Tibial nerve (tissue), 4 donors: ENCODE data around the gene TMEM52B. TPM values are rescaled to one million over a fixed set of nuclear protein-coding genes. Genes with fewer than 3 reads are reported as not detected.
"Not testable (repeated sequence)": the region's sequence is repeated elsewhere in the genome, so short reads cannot be mapped to it uniquely, and the experiment has no call there.

ENCODE experiments used
- DNase-seq, 2 donors: peaks; one replicate each; pipeline ENCODE4 v3.0.0-alpha.2; 2019; ENCODE audit warnings: low spot score in 2 of 2
- H3K27ac ChIP-seq, 4 donors: fragments of 200-600 bp; sonication (generic) in 3 of 4; one replicate each; pipeline ENCODE4 v1.5.1; 2017 to 2019; ENCODE audit warnings: mild to moderate bottlenecking in 1 of 4
- H3K27me3 ChIP-seq, 2 donors: fragments of 200-600 bp; sonication (generic) in 1 of 2; one replicate each; pipeline versions ENCODE4 v1.5.1 to v1.6.0; 2017 to 2019
- H3K36me3 ChIP-seq, 3 donors: fragments of 200-600 bp; sonication (generic); one replicate each; pipeline ENCODE4 v1.5.1; 2018 to 2019
- H3K4me1 ChIP-seq, 4 donors: fragments of 200-600 bp; sonication (generic) in 3 of 4; one replicate each; pipeline ENCODE4 v1.5.1; 2017 to 2019
- H3K4me3 ChIP-seq, 4 donors: fragments of 200-600 bp; sonication (generic) in 3 of 4; one replicate each; pipeline ENCODE4 v1.5.1; 2017 to 2019; ENCODE audit warnings: mild to moderate bottlenecking in 1 of 4, moderate library complexity in 1 of 4
- H3K9me3 ChIP-seq, 4 donors: fragments of 200-600 bp; sonication (generic) in 3 of 4; one replicate each; pipeline ENCODE4 v1.5.1; 2017 to 2019
- CTCF ChIP-seq, 5 experiments: fragments of 200-600 bp in 3 of 5; fragments of 450-650 bp in 2 of 5; sonication (generic) in 3 of 5; IDR thresholded peaks; one replicate each; pipeline ENCODE4 v1.5.1; 2016 to 2019; ENCODE audit warnings: antibody characterized with exemption in 5 of 5, mild to moderate bottlenecking in 3 of 5, moderate library complexity in 2 of 5
- EP300 ChIP-seq, 2 donors: sonication (generic); formaldehyde crosslinking; IDR thresholded peaks; one replicate each; pipeline ENCODE4 v1.6.1; 2017; ENCODE audit warnings: antibody characterized with exemption in 2 of 2, mild to moderate bottlenecking in 1 of 2
- POLR2A ChIP-seq, 2 donors: fragments of 450-650 bp; IDR thresholded peaks; one replicate each; pipeline ENCODE4 v1.6.1; 2017; ENCODE audit warnings: antibody characterized with exemption in 2 of 2, mild to moderate bottlenecking in 2 of 2, moderate library complexity in 2 of 2
- WGBS, 2 donors: methylation state at CpG; one replicate each; pipeline ENCODE4 v1.1.5; 2018; 5-methylcytosine and 5-hydroxymethylcytosine counted together
- total RNA-seq, 4 donors: library from RNA; depleted of rRNA; stranded (reverse); fragments of >200 nt; gene quantifications; one replicate each; pipeline ENCODE4 v1.1.0, GENCODE V29; 2016

The TMEM52B gene
- total RNA-seq, 4 donors from 2014 or later = 0.21 TPM; not detected in 3

- Histone ChIP-seq H3K36me3 (peaks cover 11 to 76% (median 30%) of the 10 kb centered on the region in 3 donors), H3K9me3 (no peaks in the 10 kb centered on the region), H3K4me1 (peaks cover 0 to 29% (median 0%) of the 10 kb centered on the region in 4 donors), H3K4me3 (no peak overlapping the region), H3K27me3 (no peaks in the 10 kb centered on the region), H3K27ac (peak overlapping the region; percentile 48 to 82 (median 74))
- TF ChIP-seq POLR2A (IDR thresholded peaks at IDR 0.05) = no peak
- TF ChIP-seq EP300 (IDR thresholded peaks at IDR 0.05) = peak; percentile 55 to 93
- 55 to 72% methylated on average over 8 of the region's 8 CpGs for WGBS, 2 donors
- DNase-seq = peak; percentile 77 to 90
Measured at GRCh38 chr12:10220398-10221077, 41.7 kb downstream of the TMEM52B start.

- Histone ChIP-seq H3K4me3 (no peak overlapping the region), H3K36me3 (peaks cover 11 to 76% (median 30%) of the 10 kb centered on the region in 3 donors), H3K9me3 (no peaks in the 10 kb centered on the region), H3K27me3 (no peaks in the 10 kb centered on the region), H3K27ac (no peak overlapping the region), H3K4me1 (peaks cover 0 to 25% (median 0%) of the 10 kb centered on the region in 4 donors)
- 95 to 96% methylated on average over 5 of the region's 5 CpGs for WGBS, 2 donors
- TF ChIP-seq CTCF (IDR thresholded peaks at IDR 0.05) (no peak), EP300 (IDR thresholded peaks at IDR 0.05) (no peak), POLR2A (IDR thresholded peaks at IDR 0.05) (no peak)
- DNase-seq = no peak
Measured at GRCh38 chr12:10221846-10222245, 43.0 kb downstream of the TMEM52B start.

- Histone ChIP-seq H3K27ac (peak overlapping the region in 1 of 4 donors; percentile 11), H3K9me3 (no peaks in the 10 kb centered on the region), H3K4me3 (no peak overlapping the region), H3K36me3 (peaks cover 11 to 65% (median 28%) of the 10 kb centered on the region in 3 donors), H3K27me3 (no peaks in the 10 kb centered on the region), H3K4me1 (peaks cover 0 to 20% (median 0%) of the 10 kb centered on the region in 4 donors)
- 75 to 84% methylated on average over 5 of the region's 5 CpGs for WGBS, 2 donors
- no peak for DNase-seq
- TF ChIP-seq CTCF (IDR thresholded peaks at IDR 0.05) (no peak), POLR2A (IDR thresholded peaks at IDR 0.05) (no peak), EP300 (IDR thresholded peaks at IDR 0.05) (no peak)
Measured at GRCh38 chr12:10223208-10223607, 44.4 kb downstream of the TMEM52B start.

- not testable (repeated sequence) for H3K4me1 ChIP-seq, DNase-seq, H3K4me3 ChIP-seq, H3K27me3 ChIP-seq, H3K9me3 ChIP-seq, H3K27ac ChIP-seq
- 94 to 96% methylated on average over 11 to 23 of the region's 26 CpGs for WGBS, 2 donors
- peaks cover 5 to 43% (median 16%) of the 10 kb centered on the region in 3 donors for H3K36me3 ChIP-seq
- TF ChIP-seq EP300 (IDR thresholded peaks at IDR 0.05) = peak in 1 of 2 donors; percentile 7
Measured at GRCh38 chr12:10225426-10225825, 46.6 kb downstream of the TMEM52B start.

- no peak for DNase-seq
- Histone ChIP-seq H3K27ac (no peak overlapping the region), H3K4me1 (peaks cover 0 to 3% (median 0%) of the 10 kb centered on the region in 4 donors), H3K27me3 (no peaks in the 10 kb centered on the region), H3K4me3 (no peak overlapping the region), H3K9me3 (no peaks in the 10 kb centered on the region), H3K36me3 (peaks cover 3 to 37% (median 11%) of the 10 kb centered on the region in 3 donors)
- 95 to 96% methylated on average over 4 to 6 of the region's 6 CpGs for WGBS, 2 donors
- TF ChIP-seq EP300 (IDR thresholded peaks at IDR 0.05) = no peak
- no peak for TF ChIP-seq POLR2A (IDR thresholded peaks at IDR 0.05)
- no peak for TF ChIP-seq CTCF (IDR thresholded peaks at IDR 0.05)
Measured at GRCh38 chr12:10226086-10226485, 47.3 kb downstream of the TMEM52B start.

- no peaks in the 10 kb centered on the region for H3K4me1 ChIP-seq
- H3K27ac ChIP-seq = no peak overlapping the region
- H3K36me3 ChIP-seq = peaks cover under 1 to 30% (median 11%) of the 10 kb centered on the region in 3 donors
- no peaks in the 10 kb centered on the region for H3K27me3 ChIP-seq
- 86 to 93% methylated on average over 1 of the region's 1 CpG for WGBS, 2 donors
- no peak for DNase-seq
- no peak overlapping the region for H3K4me3 ChIP-seq
- H3K9me3 ChIP-seq = no peaks in the 10 kb centered on the region
- TF ChIP-seq EP300 (IDR thresholded peaks at IDR 0.05) (no peak), POLR2A (IDR thresholded peaks at IDR 0.05) (no peak), CTCF (IDR thresholded peaks at IDR 0.05) (no peak)
Measured at GRCh38 chr12:10226731-10227130, 47.9 kb downstream of the TMEM52B start.
